SH-SY5Y (cell line): ENCODE results near the gene CXCL3.

Experiments used
- GATA2 ChIP-seq: IDR thresholded peaks from 2 replicates; pipeline ENCODE4 v1.6.1; 2011; ENCODE audit warnings: mild to moderate bottlenecking, low read depth, low read length
- GATA3 ChIP-seq: IDR thresholded peaks from 2 replicates; pipeline ENCODE4 v1.6.1; 2011; ENCODE audit warnings: low read depth, mild to moderate bottlenecking, low read length, moderate library complexity

- TF ChIP-seq GATA2 (no peak), GATA3 (no peak)
These were observed 46.5 kb upstream of the CXCL3 start for GRCh38 chr4:74084984-74085383.
